Spinal cord (tissue), 10 donors: Measurements from ENCODE around the gene TRMO. TPM values are rescaled to one million over a fixed set of nuclear protein-coding genes. Genes with fewer than 3 reads are reported as not detected.

Source experiments
- DNase-seq, 6 donors: peaks; one replicate each; pipeline versions ENCODE4 v3.0.0 to v3.0.0-alpha.2; 2013 to 2015; ENCODE audit warnings: low spot score in 6 of 6, low read depth in 4 of 6
- H3K27ac ChIP-seq: one replicate; pipeline ENCODE4 v1.5.1; 2013; ENCODE audit warnings: low read depth, low read length, control low read depth
- H3K27me3 ChIP-seq: one replicate; pipeline ENCODE4 v1.6.1; 2013; ENCODE audit warnings: low read length; ENCODE audit not compliant: control insufficient read depth, insufficient read depth
- H3K36me3 ChIP-seq: one replicate; pipeline ENCODE4 v1.6.1; 2013; ENCODE audit warnings: low read length; ENCODE audit not compliant: control insufficient read depth, insufficient read depth
- H3K4me1 ChIP-seq: one replicate; pipeline ENCODE4 v1.6.1; 2013; ENCODE audit warnings: low read length; ENCODE audit not compliant: control insufficient read depth, insufficient read depth
- H3K4me3 ChIP-seq: one replicate; pipeline ENCODE4 v1.5.1; 2013; ENCODE audit warnings: low read depth, low read length, control low read depth
- H3K9me3 ChIP-seq: one replicate; pipeline ENCODE4 v1.6.1; 2013; ENCODE audit warnings: low read length; ENCODE audit not compliant: control insufficient read depth, insufficient read depth
- WGBS: methylation state at CpG from one replicate; pipeline ENCODE4 v1.1.5; 2013; ENCODE audit warnings: missing lambda C conversion rate; ENCODE audit not compliant: insufficient coverage; 5-methylcytosine and 5-hydroxymethylcytosine counted together
- polyA plus RNA-seq, 2 donors: library from polyadenylated mRNA; unstranded; fragments of 120-200 nt; gene quantifications; one replicate each; pipeline ENCODE4 v1.2.1, GENCODE V29; 2013; ENCODE audit not compliant: insufficient read length in 2 of 2
- small RNA-seq: library from RNA; depleted of rRNA; stranded (forward); fragments of <200 nt; gene quantifications from one replicate; pipeline ENCODE3, GENCODE V24; 2014; ENCODE audit warnings: low replicate concordance
- total RNA-seq, 2 donors: library from RNA; depleted of rRNA in 1 of 2; stranded (reverse); fragments of 120-200 nt in 1 of 2; fragments of >200 nt in 1 of 2; gene quantifications; one replicate each; pipeline versions ENCODE4 v1.2.3 to v1.2.4, GENCODE V29; 2013 to 2014
- donor health status: healthy.

TRMO gene
- total and polyA plus RNA-seq, 4 donors: 13.5 to 21.0 (median 17.1) TPM

DNA sequence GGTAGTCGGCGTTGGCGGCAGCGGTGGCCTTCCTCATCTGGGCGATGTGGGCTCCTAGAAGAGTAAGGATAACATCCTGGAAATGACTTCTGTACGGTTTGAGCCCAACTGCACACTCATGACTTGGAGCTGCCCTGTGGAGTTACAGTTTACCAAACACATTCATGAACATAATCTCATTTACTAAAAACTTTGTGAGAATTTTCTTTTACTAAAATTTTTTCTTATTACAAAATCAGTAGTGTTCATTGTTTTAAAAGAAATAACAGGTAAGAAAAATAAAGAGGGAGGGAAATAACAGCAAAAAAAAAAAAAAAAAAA, 63.9 kb downstream of the TRMO start:
- Histone ChIP-seq H3K36me3 (no peaks in the 10 kb centered on the region), H3K4me1 (peaks cover 14% of the 10 kb centered on the region), H3K27me3 (peaks cover 87% of the 10 kb centered on the region), H3K27ac (no peak overlapping the region), H3K4me3 (no peak overlapping the region), H3K9me3 (no peaks in the 10 kb centered on the region)
- no peak for DNase-seq
- WGBS: 2% methylated on average over 5 of the region's 6 CpGs

DNA sequence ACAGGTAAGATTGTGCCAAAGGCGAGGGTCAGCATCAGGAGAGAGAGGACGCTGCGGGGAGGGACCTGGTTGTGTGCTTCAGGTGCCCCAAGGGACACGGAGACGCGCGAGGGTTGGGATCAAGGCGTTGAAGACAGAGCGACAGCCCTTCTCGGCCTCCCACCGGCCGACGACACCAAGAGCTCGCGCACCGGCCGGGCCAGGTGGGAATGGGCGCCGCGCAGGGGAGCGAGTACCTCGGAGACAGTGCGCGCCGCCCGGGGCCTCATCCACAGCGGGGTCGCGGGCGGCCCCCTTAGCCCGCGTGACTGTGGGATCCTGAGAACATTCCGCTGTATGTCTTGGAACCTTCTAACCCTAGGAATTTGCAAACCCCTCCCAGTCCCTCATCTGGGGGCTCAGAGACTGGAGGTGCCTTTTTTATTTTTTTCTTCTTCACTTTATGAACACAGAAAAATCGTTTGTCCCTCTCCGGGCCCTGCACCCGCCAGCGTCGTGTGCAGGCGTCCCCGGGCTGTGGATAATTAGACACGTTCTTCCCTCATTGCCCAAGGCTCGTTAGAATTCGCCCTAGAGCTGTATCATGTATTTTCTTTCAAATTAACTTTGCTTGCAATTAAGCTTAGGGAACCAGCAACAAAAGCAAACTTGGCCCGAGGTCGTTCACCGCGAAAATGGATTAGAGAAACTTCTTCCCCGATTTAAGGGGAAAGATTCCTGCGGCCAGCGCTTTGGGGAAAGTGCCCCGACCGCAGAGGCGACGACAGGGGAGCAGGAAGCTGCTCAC, 64.5 kb downstream of the TRMO start:
- no peaks in the 10 kb centered on the region for H3K36me3 ChIP-seq
- peaks cover 17% of the 10 kb centered on the region for H3K4me1 ChIP-seq
- H3K27me3 ChIP-seq: peaks cover 91% of the 10 kb centered on the region
- under 1% methylated on average over 54 of the region's 54 CpGs for WGBS
- no peak overlapping the region for H3K4me3 ChIP-seq
- H3K9me3 ChIP-seq: no peaks in the 10 kb centered on the region
- DNase-seq: peak in 1 of 6 donors; percentile 9
- H3K27ac ChIP-seq: no peak overlapping the region

DNA sequence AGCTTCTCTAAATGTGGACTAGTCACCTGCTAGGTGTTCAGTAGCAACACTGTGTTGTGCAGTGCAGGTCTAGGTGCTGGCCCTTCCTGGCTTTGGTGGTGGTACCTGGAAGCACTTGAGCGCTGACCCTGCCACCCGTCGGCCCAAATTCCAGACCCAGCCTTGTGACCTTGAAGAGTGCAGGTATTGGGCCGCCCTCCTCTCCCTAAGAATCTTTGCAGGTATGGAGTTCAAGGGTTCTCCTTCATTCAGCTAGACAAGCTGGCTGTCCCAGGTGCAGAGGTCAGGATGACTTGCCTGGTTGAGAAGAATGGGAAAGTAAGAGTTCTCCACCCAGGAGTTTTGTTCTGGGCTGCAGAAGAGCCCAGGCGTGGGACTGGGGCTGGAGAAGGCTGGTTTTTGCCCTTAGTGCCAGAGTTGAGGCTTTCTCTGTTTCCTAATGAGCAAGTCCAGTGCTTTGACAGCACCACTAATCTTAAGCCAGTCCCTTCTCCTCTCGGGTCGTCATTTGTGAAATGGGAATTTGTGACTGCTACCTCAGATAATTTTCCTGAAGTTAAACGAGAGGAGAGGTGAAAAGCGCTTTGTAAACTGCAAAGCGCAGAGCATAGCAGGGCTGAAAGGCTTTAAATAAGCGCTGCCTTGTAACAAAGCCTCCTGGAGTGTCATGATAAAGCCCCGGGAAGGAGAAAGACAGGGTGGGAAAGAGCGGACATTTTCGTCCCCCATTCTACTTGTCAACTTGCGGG, 65.3 kb downstream of the TRMO start:
- DNase-seq: peak in 1 of 6 donors; percentile 5
- H3K27ac ChIP-seq: no peak overlapping the region
- WGBS: 10% methylated on average over 14 of the region's 15 CpGs

DNA sequence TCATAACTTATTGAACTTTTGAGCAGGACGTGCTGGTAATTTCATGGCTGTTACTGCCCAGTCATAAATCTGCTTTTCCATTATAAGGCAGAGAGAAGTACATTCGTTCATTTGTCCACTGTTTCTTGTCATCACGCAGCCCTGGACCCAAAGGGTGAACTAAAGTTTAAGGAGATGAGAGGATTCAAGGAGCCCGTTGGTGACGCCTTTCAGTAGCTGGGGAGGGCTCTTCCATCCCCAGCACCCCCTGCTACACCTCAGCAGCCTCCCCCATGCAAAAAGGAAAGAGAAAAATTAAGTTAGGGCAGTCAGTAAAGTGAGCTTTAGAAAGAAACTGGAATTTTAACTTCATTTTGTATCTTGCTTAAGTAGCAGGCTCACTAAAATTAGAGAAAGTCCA, 66.4 kb downstream of the TRMO start:
- H3K9me3 ChIP-seq: no peaks in the 10 kb centered on the region
- DNase-seq: no peak
- no peak overlapping the region for H3K4me3 ChIP-seq
- peaks cover 31% of the 10 kb centered on the region for H3K4me1 ChIP-seq
- 0% methylated on average over 2 of the region's 5 CpGs for WGBS
- H3K27me3 ChIP-seq: peaks cover 99% of the 10 kb centered on the region
- H3K27ac ChIP-seq: no peak overlapping the region
- no peaks in the 10 kb centered on the region for H3K36me3 ChIP-seq

More for the DNA sequence above, 65.3 kb downstream of the TRMO start:
- H3K9me3 ChIP-seq: no peaks in the 10 kb centered on the region
- H3K36me3 ChIP-seq: no peaks in the 10 kb centered on the region
- no peak overlapping the region for H3K4me3 ChIP-seq
- H3K4me1 ChIP-seq: peaks cover 24% of the 10 kb centered on the region
- H3K27me3 ChIP-seq: peaks cover 96% of the 10 kb centered on the region

DNA sequence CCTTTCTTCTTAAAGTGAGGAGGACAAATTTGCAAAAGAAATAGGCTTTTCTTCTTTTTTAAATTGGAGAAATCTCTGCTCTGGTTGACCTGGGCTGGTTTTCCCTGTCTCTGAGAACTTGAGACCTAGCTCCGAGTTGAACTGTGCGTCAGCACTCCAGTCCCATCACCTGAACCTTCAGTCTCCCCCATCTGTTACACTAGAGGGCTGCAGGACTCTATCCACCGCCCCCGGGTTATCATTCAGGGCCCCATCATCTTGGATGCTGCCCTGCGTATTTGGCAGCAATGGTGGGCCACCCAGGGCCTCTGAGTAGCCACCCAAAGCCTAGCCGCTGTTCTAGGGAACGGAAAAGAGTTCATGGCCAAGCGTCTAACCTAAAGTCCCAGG, 66.8 kb downstream of the TRMO start:
- H3K4me1 ChIP-seq: peaks cover 31% of the 10 kb centered on the region
- H3K9me3 ChIP-seq: no peaks in the 10 kb centered on the region
- H3K36me3 ChIP-seq: no peaks in the 10 kb centered on the region
- 2% methylated on average over 5 of the region's 8 CpGs for WGBS
- H3K27me3 ChIP-seq: peaks cover 99% of the 10 kb centered on the region
- no peak overlapping the region for H3K27ac ChIP-seq
- no peak for DNase-seq
- no peak overlapping the region for H3K4me3 ChIP-seq

DNA sequence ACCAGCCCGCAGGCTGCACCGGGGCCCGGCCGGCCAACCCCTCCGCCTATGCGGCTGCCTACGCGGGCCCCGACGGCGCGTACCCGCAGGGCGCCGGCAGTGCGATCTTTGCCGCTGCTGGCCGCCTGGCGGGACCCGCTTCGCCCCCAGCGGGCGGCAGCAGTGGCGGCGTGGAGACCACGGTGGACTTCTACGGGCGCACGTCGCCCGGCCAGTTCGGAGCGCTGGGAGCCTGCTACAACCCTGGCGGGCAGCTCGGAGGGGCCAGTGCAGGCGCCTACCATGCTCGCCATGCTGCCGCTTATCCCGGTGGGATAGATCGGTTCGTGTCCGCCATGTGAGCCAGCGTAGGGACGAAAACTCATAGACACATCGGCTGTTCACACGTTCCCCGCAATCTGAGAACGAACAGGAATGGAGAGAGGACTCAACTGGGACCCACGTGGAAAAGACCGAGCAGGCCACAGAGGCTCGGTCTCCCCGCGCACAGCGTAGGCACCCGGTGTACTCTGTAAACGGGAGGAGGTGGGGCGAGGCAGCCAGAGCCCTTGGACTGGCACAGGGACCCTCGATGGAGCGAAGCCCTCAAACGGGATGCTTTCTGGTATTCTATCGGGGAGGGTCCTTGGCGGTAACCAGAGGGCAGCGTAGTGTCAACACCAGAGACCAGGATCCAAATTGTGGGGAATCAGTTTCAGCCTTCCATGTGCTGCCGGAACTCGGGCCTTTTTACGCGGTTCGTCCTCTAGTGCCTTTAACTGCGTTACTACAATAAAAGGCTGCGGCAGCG, 67.4 kb downstream of the TRMO start:
- H3K4me3 ChIP-seq: no peak overlapping the region
- H3K4me1 ChIP-seq: peaks cover 31% of the 10 kb centered on the region
- no peaks in the 10 kb centered on the region for H3K9me3 ChIP-seq
- DNase-seq: peak in 1 of 6 donors; percentile 3
- H3K36me3 ChIP-seq: no peaks in the 10 kb centered on the region
- peaks cover 99% of the 10 kb centered on the region for H3K27me3 ChIP-seq
- no peak overlapping the region for H3K27ac ChIP-seq
- WGBS: 2% methylated on average over 71 of the region's 71 CpGs

Small RNA genes within 50 kb of the gene (small RNA-seq; reads per million reads assigned to genes)
- gene RF00019: not detected

Other genes with a start within 250 kb of the TRMO start
- gene XPA, start 225.2 kb downstream of the TRMO start, total RNA-seq: 10 to 100 TPM; 19.2 to 28.8 TPM
- 10 to 100 TPM; 30.5 to 40.0 TPM for gene XPA, start 225.2 kb downstream of the TRMO start, polyA plus RNA-seq
- gene FOXE1, start 69.3 kb downstream of the TRMO start, total RNA-seq: not detected
- gene FOXE1, start 69.3 kb downstream of the TRMO start, polyA plus RNA-seq: not detected
- 10 to 100 TPM; 13.4 to 34.7 TPM for gene HEMGN, start 15.7 kb upstream of the TRMO start, total RNA-seq
- gene HEMGN, start 15.7 kb upstream of the TRMO start, polyA plus RNA-seq: 1 to 10 TPM; 1.6 to 2.2 TPM
- gene ANP32B, start 60.8 kb upstream of the TRMO start, total RNA-seq: 10 to 100 TPM; 14.5 to 33.2 TPM
- 100 to 1,000 TPM; 131 to 150 TPM for gene ANP32B, start 60.8 kb upstream of the TRMO start, polyA plus RNA-seq
- gene NANS, start 134.2 kb upstream of the TRMO start, total RNA-seq: 10 to 100 TPM; 32.4 to 44.4 TPM
- 10 to 100 TPM; 43.8 to 50.0 TPM for gene NANS, start 134.2 kb upstream of the TRMO start, polyA plus RNA-seq
- gene TRIM14, start 196.7 kb upstream of the TRMO start, total RNA-seq: 1 to 10 TPM; 2.5 to 3.9 TPM
- 1 to 10 TPM; 5.9 to 8.1 TPM for gene TRIM14, start 196.7 kb upstream of the TRMO start, polyA plus RNA-seq